Measurements from ENCODE around the gene ELOVL6. TPM values are rescaled to one million over a fixed set of nuclear protein-coding genes. Genes with fewer than 3 reads are reported as not detected.

The ELOVL6 gene
- total RNA-seq, 1 experiment from 2014 or later: 25.3 TPM

DNA sequence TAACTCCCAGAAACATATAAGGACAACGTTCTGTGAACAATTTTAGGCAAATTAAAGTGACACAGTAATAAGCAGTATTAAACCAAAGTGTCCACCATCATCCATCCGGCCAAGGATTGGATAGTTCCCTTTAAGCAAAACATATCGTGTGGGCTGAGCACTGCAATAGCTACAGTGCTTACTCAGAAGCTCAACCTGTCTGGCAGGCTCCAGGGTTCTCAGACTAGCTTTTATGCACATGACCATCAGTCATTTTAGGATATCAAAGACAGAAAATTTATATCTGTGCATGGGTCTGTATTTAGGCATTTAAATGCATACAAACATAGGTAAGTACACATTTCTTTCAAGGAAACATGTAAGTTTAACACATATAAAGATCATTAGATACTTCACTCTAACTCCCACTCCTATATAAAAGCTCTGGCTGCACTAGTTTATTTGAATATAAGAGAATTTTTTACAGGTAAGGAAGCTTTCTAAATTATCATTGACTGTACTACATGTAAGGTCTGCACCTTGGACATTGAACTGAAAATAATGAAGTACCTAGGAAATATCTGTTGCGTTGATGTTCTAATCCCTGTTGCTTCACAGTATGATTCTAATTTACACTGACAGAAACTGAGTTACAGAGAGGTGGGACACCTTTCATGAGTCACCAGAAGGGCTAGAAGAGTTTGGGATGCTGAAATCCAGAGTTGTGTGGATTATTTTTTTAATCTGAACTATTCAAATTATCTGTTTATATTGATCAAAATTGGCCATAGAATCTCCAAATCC lies 67.6 kb downstream of the ELOVL6 start:
- Histone ChIP-seq H3K27ac (no peak overlapping the region), H3K79me2 (ENCODE audit: low read depth) (0 out of 2 replicates have a peak, but pooled peaks cover 3% of the 10 kb centered on the region), H3K4me1 (replicated peaks; ENCODE audit: insufficient read depth) (peaks cover 28% of the 10 kb centered on the region), H3K36me3 (ENCODE audit: low read depth) (no peaks in the 10 kb centered on the region), H3K9me3 (ENCODE audit: insufficient read depth, low read depth) (no peaks in the 10 kb centered on the region), H3K27me3 (ENCODE audit: insufficient read depth, low read depth) (no peaks in the 10 kb centered on the region), H3F3A (ENCODE audit: insufficient read depth, low read depth) (peaks cover 16% of the 10 kb centered on the region; the same call in 1 of the 2 replicates), H3K9me2 (ENCODE audit: insufficient read depth) (no peaks in the 10 kb centered on the region), H3K4me2 (peak overlapping the region; percentile 29), H3K4me3 (no peak overlapping the region), H4K20me1 (ENCODE audit: insufficient read depth) (no peaks in the 10 kb centered on the region), H2AFZ (no peak overlapping the region)
- no TSS peak for BruUV-seq (replicated peaks)
- no peak for TF ChIP-seq EZH2 (IDR thresholded peaks at IDR 0.05; ENCODE audit: low read depth)
- TF ChIP-seq, protein P1, sequence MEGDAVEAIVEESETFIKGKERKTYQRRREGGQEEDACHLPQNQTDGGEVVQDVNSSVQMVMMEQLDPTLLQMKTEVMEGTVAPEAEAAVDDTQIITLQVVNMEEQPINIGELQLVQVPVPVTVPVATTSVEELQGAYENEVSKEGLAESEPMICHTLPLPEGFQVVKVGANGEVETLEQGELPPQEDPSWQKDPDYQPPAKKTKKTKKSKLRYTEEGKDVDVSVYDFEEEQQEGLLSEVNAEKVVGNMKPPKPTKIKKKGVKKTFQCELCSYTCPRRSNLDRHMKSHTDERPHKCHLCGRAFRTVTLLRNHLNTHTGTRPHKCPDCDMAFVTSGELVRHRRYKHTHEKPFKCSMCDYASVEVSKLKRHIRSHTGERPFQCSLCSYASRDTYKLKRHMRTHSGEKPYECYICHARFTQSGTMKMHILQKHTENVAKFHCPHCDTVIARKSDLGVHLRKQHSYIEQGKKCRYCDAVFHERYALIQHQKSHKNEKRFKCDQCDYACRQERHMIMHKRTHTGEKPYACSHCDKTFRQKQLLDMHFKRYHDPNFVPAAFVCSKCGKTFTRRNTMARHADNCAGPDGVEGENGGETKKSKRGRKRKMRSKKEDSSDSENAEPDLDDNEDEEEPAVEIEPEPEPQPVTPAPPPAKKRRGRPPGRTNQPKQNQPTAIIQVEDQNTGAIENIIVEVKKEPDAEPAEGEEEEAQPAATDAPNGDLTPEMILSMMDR (conservative IDR thresholded peaks at IDR 0.05): no peak
- POLR2A ChIA-PET (ENCODE audit: unreplicated experiment): interaction anchor here (0.6 kb wide), 1 partner anchor 8 kb away, joined by 8 read pairs; no protein-coding TSS in a partner anchor
- DNase-seq: peak; percentile 11 to 43
- CTCF ChIA-PET: no interaction called here
- intact Hi-C loops (cut with micrococcal nuclease; ENCODE audit: unreplicated experiment): no loop called here

DNA sequence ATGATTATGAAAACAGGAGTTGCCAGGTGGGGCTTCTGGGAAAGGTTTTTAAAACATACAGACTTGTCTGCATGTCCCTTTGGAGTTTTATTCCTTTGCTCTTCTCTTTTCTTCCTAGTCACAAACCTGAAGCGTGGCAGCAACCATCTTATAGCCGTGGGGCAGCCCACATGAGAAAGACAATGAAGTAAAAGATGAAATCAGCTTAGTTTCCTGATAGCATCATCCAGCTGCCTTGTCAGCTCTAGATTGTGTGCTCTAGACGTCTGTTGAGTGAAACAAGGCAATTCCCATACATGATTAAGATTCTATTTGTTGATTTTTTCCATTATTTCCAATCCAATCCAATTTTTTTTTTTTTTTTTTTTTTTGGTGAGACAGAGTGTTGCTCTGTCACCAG lies 68.9 kb downstream of the ELOVL6 start:
- H3K36me3 ChIP-seq (ENCODE audit: low read depth): no peaks in the 10 kb centered on the region
- no peak for DNase-seq
- H3K9me2 ChIP-seq (ENCODE audit: insufficient read depth): no peaks in the 10 kb centered on the region
- no TSS peak for BruUV-seq (replicated peaks)
- H3K4me1 ChIP-seq (replicated peaks; ENCODE audit: insufficient read depth): peaks cover 28% of the 10 kb centered on the region
- intact Hi-C loops (cut with micrococcal nuclease; ENCODE audit: unreplicated experiment): no loop called here
- H3K27ac ChIP-seq: no peak overlapping the region
- H4K20me1 ChIP-seq (ENCODE audit: insufficient read depth): no peaks in the 10 kb centered on the region
- CTCF ChIA-PET: no interaction called here
- no peak for TF ChIP-seq EZH2 (IDR thresholded peaks at IDR 0.05; ENCODE audit: low read depth)
- TF ChIP-seq, protein P1 (conservative IDR thresholded peaks at IDR 0.05): no peak
- H3K4me2 ChIP-seq: no peak overlapping the region
- H3F3A ChIP-seq (ENCODE audit: insufficient read depth, low read depth): peaks cover 16% of the 10 kb centered on the region; the same call in 1 of the 2 replicates
- H2AFZ ChIP-seq: no peak overlapping the region
- H3K4me3 ChIP-seq: no peak overlapping the region
- H3K27me3 ChIP-seq (ENCODE audit: insufficient read depth, low read depth): no peaks in the 10 kb centered on the region
- no peaks in the 10 kb centered on the region for H3K9me3 ChIP-seq (ENCODE audit: insufficient read depth, low read depth)
- POLR2A ChIA-PET (ENCODE audit: unreplicated experiment): no interaction called here
- 0 out of 2 replicates have a peak, but pooled peaks cover 3% of the 10 kb centered on the region for H3K79me2 ChIP-seq (ENCODE audit: low read depth)

DNA sequence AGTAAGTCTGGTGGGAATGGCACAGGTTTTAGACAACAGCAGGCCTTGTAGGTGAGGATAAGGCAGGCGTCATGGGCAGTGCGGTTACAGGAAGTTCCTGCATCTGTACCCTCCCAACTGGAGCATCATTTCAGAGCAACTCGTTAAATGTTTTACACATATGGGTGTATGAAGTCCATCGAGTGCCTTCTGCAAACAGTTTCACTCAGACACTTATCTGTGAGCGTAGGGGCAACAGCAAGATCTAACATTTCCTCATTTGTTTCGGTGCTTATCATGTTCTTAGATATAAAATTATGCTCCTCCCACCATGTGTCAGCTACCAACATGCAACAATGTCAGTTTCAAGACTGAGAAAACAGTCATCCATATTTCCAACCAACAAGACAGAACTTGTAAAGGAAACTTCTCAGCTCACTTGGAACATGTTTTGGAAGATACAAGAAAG lies 69.9 kb downstream of the ELOVL6 start:
- intact Hi-C loops (cut with micrococcal nuclease; ENCODE audit: unreplicated experiment): no loop called here
- CTCF ChIA-PET: no interaction called here
- Histone ChIP-seq H3F3A (ENCODE audit: insufficient read depth, low read depth) (peaks cover 10% of the 10 kb centered on the region; the same call in 1 of the 2 replicates), H2AFZ (no peak overlapping the region), H3K27me3 (ENCODE audit: insufficient read depth, low read depth) (no peaks in the 10 kb centered on the region), H3K4me3 (no peak overlapping the region), H3K36me3 (ENCODE audit: low read depth) (no peaks in the 10 kb centered on the region), H4K20me1 (ENCODE audit: insufficient read depth) (no peaks in the 10 kb centered on the region), H3K4me2 (no peak overlapping the region), H3K9me2 (ENCODE audit: insufficient read depth) (no peaks in the 10 kb centered on the region), H3K4me1 (replicated peaks; ENCODE audit: insufficient read depth) (peaks cover 24% of the 10 kb centered on the region), H3K9me3 (ENCODE audit: insufficient read depth, low read depth) (no peaks in the 10 kb centered on the region), H3K27ac (no peak overlapping the region), H3K79me2 (ENCODE audit: low read depth) (0 out of 2 replicates have a peak, but pooled peaks cover 3% of the 10 kb centered on the region)
- no TSS peak for BruUV-seq (replicated peaks)
- no peak for DNase-seq
- POLR2A ChIA-PET (ENCODE audit: unreplicated experiment): no interaction called here
- TF ChIP-seq EZH2 (IDR thresholded peaks at IDR 0.05; ENCODE audit: low read depth): no peak
- TF ChIP-seq, protein P1 (conservative IDR thresholded peaks at IDR 0.05): no peak
